Loucy (cell line): ENCODE measurements around the gene ADAMTS14.

Experiments
- H2AFZ ChIP-seq: fragments of 200-600 bp; sonication (generic); 2 replicates; pipeline ENCODE4 v1.6.0; 2016; ENCODE audit warnings: antibody characterized with exemption, mild to moderate bottlenecking, low read length, moderate library complexity
- H3F3A ChIP-seq: fragments of 200-600 bp; 2 replicates; pipeline ENCODE4 v1.6.0; 2016; ENCODE audit warnings: antibody characterized with exemption, low read depth, mild to moderate bottlenecking
- H3K27me3 ChIP-seq: fragments of 200-600 bp; sonication (generic); 2 replicates; pipeline ENCODE4 v1.6.1; 2014; ENCODE audit warnings: low read length, mild to moderate bottlenecking; ENCODE audit not compliant: insufficient read depth, poor library complexity, severe bottlenecking
- H3K36me3 ChIP-seq: fragments of 200-600 bp; sonication (generic); 2 replicates; pipeline ENCODE4 v1.6.1; 2016; ENCODE audit warnings: low read length; ENCODE audit not compliant: insufficient read depth
- H3K4me1 ChIP-seq: fragments of 200-600 bp; sonication (generic); 2 replicates; pipeline ENCODE4 v1.5.1; 2014; ENCODE audit warnings: low read length, mild to moderate bottlenecking; ENCODE audit not compliant: insufficient read depth, poor library complexity, severe bottlenecking
- H3K4me2 ChIP-seq: fragments of 200-600 bp; sonication (generic); 2 replicates; pipeline ENCODE4 v1.6.0; 2014; ENCODE audit warnings: antibody characterized with exemption, low read length, low read depth, mild to moderate bottlenecking; ENCODE audit not compliant: poor library complexity, severe bottlenecking
- H3K4me3 ChIP-seq: fragments of 200-600 bp; sonication (generic); 2 replicates; pipeline ENCODE4 v1.5.1; 2014; ENCODE audit warnings: low read length, mild to moderate bottlenecking, mixed read lengths; ENCODE audit not compliant: poor library complexity, severe bottlenecking
- H3K79me2 ChIP-seq: fragments of 200-600 bp; sonication (generic); 2 replicates; pipeline ENCODE4 v1.6.1; 2014; ENCODE audit warnings: low read length; ENCODE audit not compliant: insufficient read depth
- H3K9ac ChIP-seq: fragments of 200-600 bp; sonication (generic); 2 replicates; pipeline ENCODE4 v1.6.0; 2014; ENCODE audit warnings: mild to moderate bottlenecking, low read depth, low read length, moderate library complexity; ENCODE audit not compliant: poor library complexity, severe bottlenecking
- H3K9me2 ChIP-seq: fragments of 200-600 bp; sonication (generic); replicated peaks from 2 replicates; pipeline ENCODE4 v1.6.1; 2016; ENCODE audit warnings: low read depth, low read length, mixed read lengths
- H3K9me3 ChIP-seq: fragments of 200-600 bp; sonication (generic); 2 replicates; pipeline ENCODE4 v1.6.1; 2014; ENCODE audit warnings: mild to moderate bottlenecking, antibody characterized with exemption, low read length, low read depth; ENCODE audit not compliant: insufficient read depth
- H4K20me1 ChIP-seq: fragments of 200-600 bp; sonication (generic); 2 replicates; pipeline ENCODE4 v1.6.0; 2014; ENCODE audit warnings: antibody characterized with exemption, low read length, mild to moderate bottlenecking; ENCODE audit not compliant: insufficient read depth, poor library complexity, severe bottlenecking
- CTCF ChIP-seq: fragments of 200-600 bp; sonication (generic); conservative IDR thresholded peaks from 2 replicates; pipeline ENCODE4 v1.5.1; 2014; ENCODE audit warnings: mild to moderate bottlenecking, antibody characterized with exemption, low read length
- EZH2phosphoT487 ChIP-seq: fragments of 200-600 bp; IDR thresholded peaks from 2 replicates; pipeline ENCODE4 v1.6.1; 2018; ENCODE audit warnings: antibody characterized with exemption, mild to moderate bottlenecking, moderate library complexity, borderline replicate concordance

Gene ADAMTS14

GRCh38 chr10:70807556-70807955 lies 135.2 kb downstream of the ADAMTS14 start:
- Histone ChIP-seq H3K4me3 (peak overlapping the region; percentile 3), H3K27me3 (no peaks in the 10 kb centered on the region), H3K9me2 (no peaks in the 10 kb centered on the region), H4K20me1 (no peaks in the 10 kb centered on the region), H3K79me2 (no peaks in the 10 kb centered on the region), H3F3A (no peaks in the 10 kb centered on the region), H3K4me2 (peak overlapping the region; percentile 40), H3K9me3 (no peaks in the 10 kb centered on the region), H3K36me3 (no peaks in the 10 kb centered on the region), H3K4me1 (peaks cover 32% of the 10 kb centered on the region), H3K9ac (no peak overlapping the region), H2AFZ (peak overlapping the region; percentile 20; the same call in 1 of the 2 replicates)
- no peak for TF ChIP-seq EZH2phosphoT487
- TF ChIP-seq CTCF: no peak

- Histone ChIP-seq H4K20me1 (no peaks in the 10 kb centered on the region), H3K4me3 (no peak overlapping the region), H3K36me3 (no peaks in the 10 kb centered on the region), H3K4me1 (peaks cover 32% of the 10 kb centered on the region), H2AFZ (no peak overlapping the region), H3K9me2 (no peaks in the 10 kb centered on the region), H3K79me2 (no peaks in the 10 kb centered on the region), H3K27me3 (no peaks in the 10 kb centered on the region), H3K9me3 (no peaks in the 10 kb centered on the region), H3F3A (no peaks in the 10 kb centered on the region), H3K9ac (no peak overlapping the region), H3K4me2 (no peak overlapping the region)
- no peak for TF ChIP-seq CTCF
- TF ChIP-seq EZH2phosphoT487: no peak
Measured at GRCh38 chr10:70809011-70809611, 136.8 kb downstream of the ADAMTS14 start.

- Histone ChIP-seq H3K4me1 (peaks cover 32% of the 10 kb centered on the region), H3F3A (no peaks in the 10 kb centered on the region), H3K9ac (no peak overlapping the region), H3K4me2 (no peak overlapping the region), H3K4me3 (no peak overlapping the region), H3K36me3 (no peaks in the 10 kb centered on the region), H3K79me2 (no peaks in the 10 kb centered on the region), H3K27me3 (no peaks in the 10 kb centered on the region), H3K9me3 (no peaks in the 10 kb centered on the region), H4K20me1 (no peaks in the 10 kb centered on the region), H2AFZ (no peak overlapping the region), H3K9me2 (no peaks in the 10 kb centered on the region)
- TF ChIP-seq CTCF (no peak), EZH2phosphoT487 (no peak)
Measured at GRCh38 chr10:70809726-70810125, 137.4 kb downstream of the ADAMTS14 start.
